Gastroesophageal sphincter (tissue), 3 donors: ENCODE measurements around the gene EPHB3.

Source experiments
- EP300 ChIP-seq: sonication (generic); formaldehyde crosslinking; IDR thresholded peaks from one replicate; pipeline ENCODE4 v1.6.1; 2017; ENCODE audit warnings: antibody characterized with exemption, mild to moderate bottlenecking
- POLR2A ChIP-seq, 2 donors: fragments of 450-650 bp; IDR thresholded peaks; one replicate each; pipeline ENCODE4 v1.6.1; 2017; ENCODE audit warnings: antibody characterized with exemption in 2 of 2, mild to moderate bottlenecking in 2 of 2, moderate library complexity in 1 of 2
- POLR2AphosphoS5 ChIP-seq: sonication (generic); formaldehyde crosslinking; IDR thresholded peaks from one replicate; pipeline ENCODE4 v1.6.1; 2017; ENCODE audit warnings: antibody characterized with exemption
- TF ChIP-seq, protein P1 (sequence below), 4 experiments: fragments of 200-600 bp in 2 of 4; fragments of 450-650 bp in 2 of 4; sonication (generic) in 1 of 4; IDR thresholded peaks; one replicate each; pipeline ENCODE4 v1.5.1; 2017 to 2019; ENCODE audit warnings: antibody characterized with exemption in 4 of 4, mild to moderate bottlenecking in 2 of 4, moderate library complexity in 2 of 4

DNA sequence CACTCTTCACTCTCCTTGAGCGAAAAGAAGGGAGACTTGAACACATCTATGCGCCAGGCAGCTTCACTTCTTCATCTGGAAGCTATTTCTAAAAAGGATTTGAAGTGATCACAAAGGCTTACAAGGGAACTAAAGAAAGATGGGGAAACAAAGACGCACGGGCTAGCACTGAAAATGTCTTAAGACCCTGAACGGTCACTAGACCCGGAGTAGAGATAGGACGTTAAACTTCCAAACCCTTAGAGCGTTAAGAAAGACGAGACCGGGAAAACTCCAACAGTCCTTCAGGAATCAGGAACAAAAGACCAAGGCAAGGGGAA, 47.5 kb upstream of the EPHB3 start:
- TF ChIP-seq, protein P1, sequence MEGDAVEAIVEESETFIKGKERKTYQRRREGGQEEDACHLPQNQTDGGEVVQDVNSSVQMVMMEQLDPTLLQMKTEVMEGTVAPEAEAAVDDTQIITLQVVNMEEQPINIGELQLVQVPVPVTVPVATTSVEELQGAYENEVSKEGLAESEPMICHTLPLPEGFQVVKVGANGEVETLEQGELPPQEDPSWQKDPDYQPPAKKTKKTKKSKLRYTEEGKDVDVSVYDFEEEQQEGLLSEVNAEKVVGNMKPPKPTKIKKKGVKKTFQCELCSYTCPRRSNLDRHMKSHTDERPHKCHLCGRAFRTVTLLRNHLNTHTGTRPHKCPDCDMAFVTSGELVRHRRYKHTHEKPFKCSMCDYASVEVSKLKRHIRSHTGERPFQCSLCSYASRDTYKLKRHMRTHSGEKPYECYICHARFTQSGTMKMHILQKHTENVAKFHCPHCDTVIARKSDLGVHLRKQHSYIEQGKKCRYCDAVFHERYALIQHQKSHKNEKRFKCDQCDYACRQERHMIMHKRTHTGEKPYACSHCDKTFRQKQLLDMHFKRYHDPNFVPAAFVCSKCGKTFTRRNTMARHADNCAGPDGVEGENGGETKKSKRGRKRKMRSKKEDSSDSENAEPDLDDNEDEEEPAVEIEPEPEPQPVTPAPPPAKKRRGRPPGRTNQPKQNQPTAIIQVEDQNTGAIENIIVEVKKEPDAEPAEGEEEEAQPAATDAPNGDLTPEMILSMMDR (IDR thresholded peaks at IDR 0.05): no peak
- no peak for TF ChIP-seq POLR2A (IDR thresholded peaks at IDR 0.05)
- no peak for TF ChIP-seq EP300
- no peak for TF ChIP-seq POLR2AphosphoS5
